Measurements from ENCODE around the gene CSNK2B. TPM values are rescaled to one million over a fixed set of nuclear protein-coding genes. Genes with fewer than 3 reads are reported as not detected.
A peak's percentile ranks its signal among the peaks of the same experiment; 100 is the strongest.

CSNK2B gene
- total RNA-seq, 3 donors from 2014 or later (not counting 1 experiment from before 2014, with no cell fraction given): 140 to 157 (median 141) TPM

DNA sequence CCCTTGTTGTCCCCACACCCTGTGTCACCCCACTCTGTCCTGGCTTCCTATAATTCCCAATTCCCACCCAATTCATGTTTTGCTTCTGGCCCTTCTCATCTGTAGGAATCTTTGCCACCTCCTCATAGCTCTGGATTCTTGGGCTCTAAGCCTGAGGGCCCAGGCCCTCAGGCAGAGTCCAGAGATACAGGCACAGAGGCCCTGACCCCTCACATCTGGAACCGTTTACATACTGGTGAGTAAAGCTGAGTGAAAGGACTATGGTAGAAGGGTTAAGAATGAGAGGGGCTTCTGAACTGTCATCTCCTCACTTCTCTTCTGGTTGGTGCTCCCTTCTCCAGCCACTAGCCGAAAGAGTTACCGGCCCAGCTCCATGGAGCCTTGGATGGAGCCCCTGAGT lies 31.7 kb upstream of the CSNK2B start:
- DNase-seq: no peak
- Histone ChIP-seq H3K4me3 (ENCODE audit: low read length) (no peak overlapping the region), H3K27me3 (ENCODE audit: control insufficient read depth, insufficient read depth, low read length) (no peaks in the 10 kb centered on the region), H3K4me1 (ENCODE audit: control insufficient read depth, insufficient read depth, low read length) (no peaks in the 10 kb centered on the region), H3K27ac (ENCODE audit: low read length) (no peak overlapping the region), H3K36me3 (ENCODE audit: control insufficient read depth, insufficient read depth, low read length) (peaks cover 93% of the 10 kb centered on the region), H3K9me3 (ENCODE audit: control insufficient read depth, insufficient read depth, low read length) (no peaks in the 10 kb centered on the region)
- Mint-ChIP-seq H3K9me3 (no peaks in the 10 kb centered on the region), H3K27ac (peak overlapping the region in 1 of 2 donors; percentile 76), H3K27me3 (ENCODE audit: low read depth in 2 of 2) (no peaks in the 10 kb centered on the region), H3K36me3 (no peaks in the 10 kb centered on the region), H3K4me3 (no peak overlapping the region), H3K4me1 (peaks cover 0 to 20% of the 10 kb centered on the region in 2 donors)
- 84% methylated on average over 3 of the region's 3 CpGs for WGBS (ENCODE audit: insufficient coverage)
- TF ChIP-seq, protein P1, sequence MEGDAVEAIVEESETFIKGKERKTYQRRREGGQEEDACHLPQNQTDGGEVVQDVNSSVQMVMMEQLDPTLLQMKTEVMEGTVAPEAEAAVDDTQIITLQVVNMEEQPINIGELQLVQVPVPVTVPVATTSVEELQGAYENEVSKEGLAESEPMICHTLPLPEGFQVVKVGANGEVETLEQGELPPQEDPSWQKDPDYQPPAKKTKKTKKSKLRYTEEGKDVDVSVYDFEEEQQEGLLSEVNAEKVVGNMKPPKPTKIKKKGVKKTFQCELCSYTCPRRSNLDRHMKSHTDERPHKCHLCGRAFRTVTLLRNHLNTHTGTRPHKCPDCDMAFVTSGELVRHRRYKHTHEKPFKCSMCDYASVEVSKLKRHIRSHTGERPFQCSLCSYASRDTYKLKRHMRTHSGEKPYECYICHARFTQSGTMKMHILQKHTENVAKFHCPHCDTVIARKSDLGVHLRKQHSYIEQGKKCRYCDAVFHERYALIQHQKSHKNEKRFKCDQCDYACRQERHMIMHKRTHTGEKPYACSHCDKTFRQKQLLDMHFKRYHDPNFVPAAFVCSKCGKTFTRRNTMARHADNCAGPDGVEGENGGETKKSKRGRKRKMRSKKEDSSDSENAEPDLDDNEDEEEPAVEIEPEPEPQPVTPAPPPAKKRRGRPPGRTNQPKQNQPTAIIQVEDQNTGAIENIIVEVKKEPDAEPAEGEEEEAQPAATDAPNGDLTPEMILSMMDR (IDR thresholded peaks at IDR 0.05): no peak
- intact Hi-C loops (cut with micrococcal nuclease): no loop called here
- no peak for ATAC-seq

DNA sequence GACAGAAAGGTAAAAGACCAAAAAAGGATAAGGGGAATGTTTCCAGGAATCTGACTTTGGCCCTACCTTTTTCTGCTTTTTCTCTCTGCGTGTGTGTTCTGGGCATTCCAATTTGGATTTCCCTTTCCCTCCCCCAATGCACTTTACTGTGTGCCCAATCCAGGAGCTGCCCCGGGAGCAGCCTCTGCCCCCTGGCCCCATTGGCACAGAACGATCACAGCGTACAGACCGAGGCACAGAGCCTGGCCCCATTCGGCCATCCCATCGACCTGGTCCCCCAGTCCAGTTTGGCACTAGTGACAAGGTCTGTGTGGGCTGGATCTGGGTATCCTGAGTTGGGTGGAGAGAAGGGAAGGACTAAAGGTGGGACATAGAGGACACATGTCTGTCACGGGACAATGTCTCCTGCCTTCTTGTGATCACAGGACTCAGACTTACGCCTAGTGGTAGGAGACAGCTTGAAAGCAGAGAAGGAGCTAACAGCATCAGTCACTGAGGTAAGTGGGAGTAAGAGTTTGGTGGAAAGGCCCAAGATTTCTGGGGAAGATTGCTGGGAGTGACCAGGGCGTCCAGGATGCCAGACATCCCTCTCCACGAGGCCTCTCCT lies 30.8 kb upstream of the CSNK2B start:
- peaks cover 95% of the 10 kb centered on the region for H3K36me3 ChIP-seq (ENCODE audit: control insufficient read depth, insufficient read depth, low read length)
- ATAC-seq: no peak
- Mint-ChIP-seq H3K4me3 (peak overlapping the region; percentile 25), H3K9me3 (no peaks in the 10 kb centered on the region), H3K36me3 (no peaks in the 10 kb centered on the region), H3K27ac (peak overlapping the region; percentile 23 to 70), H3K4me1 (peaks cover 0 to 20% of the 10 kb centered on the region in 2 donors), H3K27me3 (ENCODE audit: low read depth in 2 of 2) (no peaks in the 10 kb centered on the region)
- no peaks in the 10 kb centered on the region for H3K4me1 ChIP-seq (ENCODE audit: control insufficient read depth, insufficient read depth, low read length)
- intact Hi-C loops (cut with micrococcal nuclease): no loop called here
- 84% methylated on average over 11 of the region's 11 CpGs for WGBS (ENCODE audit: insufficient coverage)
- TF ChIP-seq, protein P1 (IDR thresholded peaks at IDR 0.05): no peak
- no peaks in the 10 kb centered on the region for H3K27me3 ChIP-seq (ENCODE audit: control insufficient read depth, insufficient read depth, low read length)
- no peaks in the 10 kb centered on the region for H3K9me3 ChIP-seq (ENCODE audit: control insufficient read depth, insufficient read depth, low read length)
- H3K27ac ChIP-seq (ENCODE audit: low read length): no peak overlapping the region
- no peak for DNase-seq
- H3K4me3 ChIP-seq (ENCODE audit: low read length): no peak overlapping the region

DNA sequence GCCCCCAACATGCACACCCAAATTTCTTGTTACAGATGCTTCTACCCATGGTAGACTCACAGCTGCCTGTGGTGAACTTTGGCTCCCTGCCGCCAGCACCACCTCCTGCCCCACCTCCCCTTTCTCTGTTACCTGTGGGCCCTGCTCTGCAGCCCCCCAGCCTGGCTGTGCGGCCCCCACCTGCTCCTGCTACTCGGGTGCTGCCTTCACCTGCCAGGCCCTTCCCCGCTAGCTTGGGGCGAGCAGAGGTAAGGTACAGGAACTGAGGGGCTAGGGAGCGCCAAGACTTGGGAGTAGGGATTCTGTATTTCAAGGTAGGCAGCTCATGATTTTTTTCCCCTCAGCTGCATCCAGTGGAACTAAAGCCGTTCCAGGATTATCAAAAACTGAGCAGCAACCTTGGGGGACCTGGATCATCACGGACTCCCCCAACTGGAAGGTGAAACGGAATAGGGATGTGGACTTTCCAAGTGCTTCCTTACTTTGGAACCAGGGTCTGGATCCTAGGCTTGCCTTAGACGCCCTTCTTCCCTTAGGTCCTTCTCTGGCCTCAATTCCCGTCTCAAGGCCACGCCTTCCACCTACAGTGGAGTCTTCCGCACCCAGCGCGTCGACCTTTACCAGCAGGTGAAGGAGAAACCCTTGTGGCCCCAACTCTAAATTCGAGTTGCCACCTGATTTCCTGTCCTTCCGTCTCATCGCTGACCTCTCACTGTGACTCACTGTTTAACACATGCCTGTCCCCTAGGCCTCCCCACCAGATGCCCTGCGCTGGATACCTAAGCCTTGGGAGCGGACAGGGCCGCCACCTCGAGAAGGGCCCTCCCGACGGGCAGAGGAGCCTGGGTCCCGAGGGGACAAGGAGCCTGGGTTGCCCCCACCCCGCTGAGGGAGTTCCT lies 28.9 kb upstream of the CSNK2B start:
- Histone ChIP-seq H3K9me3 (ENCODE audit: control insufficient read depth, insufficient read depth, low read length) (no peaks in the 10 kb centered on the region), H3K27ac (ENCODE audit: low read length) (no peak overlapping the region), H3K4me1 (ENCODE audit: control insufficient read depth, insufficient read depth, low read length) (no peaks in the 10 kb centered on the region), H3K27me3 (ENCODE audit: control insufficient read depth, insufficient read depth, low read length) (no peaks in the 10 kb centered on the region), H3K4me3 (ENCODE audit: low read length) (no peak overlapping the region), H3K36me3 (ENCODE audit: control insufficient read depth, insufficient read depth, low read length) (peaks cover 95% of the 10 kb centered on the region)
- no peaks in the 10 kb centered on the region for H3K9me3 Mint-ChIP-seq
- H3K4me1 Mint-ChIP-seq: peaks cover 0 to 17% of the 10 kb centered on the region in 2 donors
- TF ChIP-seq, protein P1 (IDR thresholded peaks at IDR 0.05): no peak
- ATAC-seq (no peak), DNase-seq (no peak)
- WGBS (ENCODE audit: insufficient coverage): 92% methylated on average over 26 of the region's 27 CpGs
- peak overlapping the region in 1 of 2 donors; percentile 37 for H3K27ac Mint-ChIP-seq
- H3K36me3 Mint-ChIP-seq: no peaks in the 10 kb centered on the region
- no peak overlapping the region for H3K4me3 Mint-ChIP-seq
- intact Hi-C loops (cut with micrococcal nuclease): no loop called here
- no peaks in the 10 kb centered on the region for H3K27me3 Mint-ChIP-seq (ENCODE audit: low read depth in 2 of 2)

All from natural killer cell (primary cell).